ENCODE data around the gene BLVRA. TPM values are rescaled to one million over a fixed set of nuclear protein-coding genes. Genes with fewer than 3 reads are reported as not detected.

Gene BLVRA
- total RNA-seq, 1 donor from 2014 or later = 21.2 TPM

- H3K4me3 Mint-ChIP-seq (ENCODE audit: unreplicated experiment) = no peak overlapping the region
- TF ChIP-seq CTCF (IDR thresholded peaks at IDR 0.05) = no peak
- H3K27ac Mint-ChIP-seq (ENCODE audit: unreplicated experiment) = no peak overlapping the region
- H3K27me3 Mint-ChIP-seq (ENCODE audit: unreplicated experiment) = peaks cover 59% of the 10 kb centered on the region
- H3K9me3 Mint-ChIP-seq (ENCODE audit: unreplicated experiment) = no peaks in the 10 kb centered on the region
- no peak for DNase-seq (ENCODE audit: extremely low spot score, unreplicated experiment)
- H3K36me3 Mint-ChIP-seq (ENCODE audit: unreplicated experiment) = no peaks in the 10 kb centered on the region
- H3K4me1 Mint-ChIP-seq (ENCODE audit: unreplicated experiment) = no peaks in the 10 kb centered on the region
These were observed 22.5 kb upstream of the BLVRA start for GRCh38 chr7:43735802-43736603.

GRCh38 chr7:43737467-43738127, 20.9 kb upstream of the BLVRA start:
- no peak for DNase-seq (ENCODE audit: extremely low spot score, unreplicated experiment)
- H3K4me3 Mint-ChIP-seq (ENCODE audit: unreplicated experiment) = no peak overlapping the region
- no peaks in the 10 kb centered on the region for H3K4me1 Mint-ChIP-seq (ENCODE audit: unreplicated experiment)
- H3K27me3 Mint-ChIP-seq (ENCODE audit: unreplicated experiment) = peaks cover 55% of the 10 kb centered on the region
- no peaks in the 10 kb centered on the region for H3K36me3 Mint-ChIP-seq (ENCODE audit: unreplicated experiment)
- no peak for TF ChIP-seq CTCF (IDR thresholded peaks at IDR 0.05)
- no peak overlapping the region for H3K27ac Mint-ChIP-seq (ENCODE audit: unreplicated experiment)
- no peaks in the 10 kb centered on the region for H3K9me3 Mint-ChIP-seq (ENCODE audit: unreplicated experiment)

- H3K9me3 Mint-ChIP-seq (ENCODE audit: unreplicated experiment) = no peaks in the 10 kb centered on the region
- H3K4me3 Mint-ChIP-seq (ENCODE audit: unreplicated experiment) = no peak overlapping the region
- H3K27me3 Mint-ChIP-seq (ENCODE audit: unreplicated experiment) = peaks cover 54% of the 10 kb centered on the region
- H3K36me3 Mint-ChIP-seq (ENCODE audit: unreplicated experiment) = no peaks in the 10 kb centered on the region
- H3K27ac Mint-ChIP-seq (ENCODE audit: unreplicated experiment) = no peak overlapping the region
- DNase-seq (ENCODE audit: extremely low spot score, unreplicated experiment) = no peak
- no peaks in the 10 kb centered on the region for H3K4me1 Mint-ChIP-seq (ENCODE audit: unreplicated experiment)
- no peak for TF ChIP-seq CTCF (IDR thresholded peaks at IDR 0.05)
These were observed 15.8 kb upstream of the BLVRA start for GRCh38 chr7:43742692-43743091.

- Mint-ChIP-seq H3K4me1 (ENCODE audit: unreplicated experiment) (no peaks in the 10 kb centered on the region), H3K27me3 (ENCODE audit: unreplicated experiment) (peaks cover 37% of the 10 kb centered on the region), H3K27ac (ENCODE audit: unreplicated experiment) (no peak overlapping the region), H3K4me3 (ENCODE audit: unreplicated experiment) (no peak overlapping the region), H3K36me3 (ENCODE audit: unreplicated experiment) (no peaks in the 10 kb centered on the region), H3K9me3 (ENCODE audit: unreplicated experiment) (no peaks in the 10 kb centered on the region)
- DNase-seq (ENCODE audit: extremely low spot score, unreplicated experiment) = peak; percentile 44
- TF ChIP-seq CTCF (IDR thresholded peaks at IDR 0.05) = no peak
These were observed 11.0 kb upstream of the BLVRA start for GRCh38 chr7:43747328-43748105.

Data from osteocyte (in vitro differentiated cells).